ENCODE results near the gene NEU2.

DNA sequence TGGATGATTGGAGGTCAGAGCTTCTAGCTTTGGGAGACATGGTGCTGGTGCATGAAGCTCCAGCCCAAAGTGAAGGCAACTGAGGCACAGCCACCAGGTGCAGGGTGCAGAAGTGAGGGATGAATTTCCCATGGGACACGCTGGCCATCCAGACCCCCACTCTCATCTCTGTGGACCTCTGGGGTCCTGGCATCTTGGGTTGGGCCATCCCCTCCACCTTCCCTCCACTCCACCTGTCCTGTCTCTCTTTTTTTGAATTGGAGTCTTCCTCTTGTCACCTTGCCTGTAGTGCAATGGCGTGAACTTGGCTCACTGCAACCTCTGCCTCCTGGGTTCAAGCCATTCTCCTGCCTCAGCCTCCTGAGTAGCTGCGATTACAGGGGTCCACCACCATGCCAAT is 22.8 kb upstream of the NEU2 start:
- TF ChIP-seq FOXP2 (optimal IDR thresholded peaks at IDR 0.05; ENCODE audit: borderline replicate concordance, extremely low read depth, extremely low read length, insufficient read depth): no peak
- TF ChIP-seq, protein P1, sequence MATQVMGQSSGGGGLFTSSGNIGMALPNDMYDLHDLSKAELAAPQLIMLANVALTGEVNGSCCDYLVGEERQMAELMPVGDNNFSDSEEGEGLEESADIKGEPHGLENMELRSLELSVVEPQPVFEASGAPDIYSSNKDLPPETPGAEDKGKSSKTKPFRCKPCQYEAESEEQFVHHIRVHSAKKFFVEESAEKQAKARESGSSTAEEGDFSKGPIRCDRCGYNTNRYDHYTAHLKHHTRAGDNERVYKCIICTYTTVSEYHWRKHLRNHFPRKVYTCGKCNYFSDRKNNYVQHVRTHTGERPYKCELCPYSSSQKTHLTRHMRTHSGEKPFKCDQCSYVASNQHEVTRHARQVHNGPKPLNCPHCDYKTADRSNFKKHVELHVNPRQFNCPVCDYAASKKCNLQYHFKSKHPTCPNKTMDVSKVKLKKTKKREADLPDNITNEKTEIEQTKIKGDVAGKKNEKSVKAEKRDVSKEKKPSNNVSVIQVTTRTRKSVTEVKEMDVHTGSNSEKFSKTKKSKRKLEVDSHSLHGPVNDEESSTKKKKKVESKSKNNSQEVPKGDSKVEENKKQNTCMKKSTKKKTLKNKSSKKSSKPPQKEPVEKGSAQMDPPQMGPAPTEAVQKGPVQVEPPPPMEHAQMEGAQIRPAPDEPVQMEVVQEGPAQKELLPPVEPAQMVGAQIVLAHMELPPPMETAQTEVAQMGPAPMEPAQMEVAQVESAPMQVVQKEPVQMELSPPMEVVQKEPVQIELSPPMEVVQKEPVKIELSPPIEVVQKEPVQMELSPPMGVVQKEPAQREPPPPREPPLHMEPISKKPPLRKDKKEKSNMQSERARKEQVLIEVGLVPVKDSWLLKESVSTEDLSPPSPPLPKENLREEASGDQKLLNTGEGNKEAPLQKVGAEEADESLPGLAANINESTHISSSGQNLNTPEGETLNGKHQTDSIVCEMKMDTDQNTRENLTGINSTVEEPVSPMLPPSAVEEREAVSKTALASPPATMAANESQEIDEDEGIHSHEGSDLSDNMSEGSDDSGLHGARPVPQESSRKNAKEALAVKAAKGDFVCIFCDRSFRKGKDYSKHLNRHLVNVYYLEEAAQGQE (IDR thresholded peaks at IDR 0.05; ENCODE audit: insufficient read depth in 1 of 2, low read depth in 2 of 2, low read length in 2 of 2): no peak
